ENCODE results near the gene CREBRF. TPM values are rescaled to one million over a fixed set of nuclear protein-coding genes. Genes with fewer than 3 reads are reported as not detected.

CREBRF gene
- total and polyA plus RNA-seq, 9 of the 15 experiments (the other 6 are each of a cell fraction or from before 2014, with no cell fraction given): 1.1 to 4.9 (median 2.9) TPM

DNA sequence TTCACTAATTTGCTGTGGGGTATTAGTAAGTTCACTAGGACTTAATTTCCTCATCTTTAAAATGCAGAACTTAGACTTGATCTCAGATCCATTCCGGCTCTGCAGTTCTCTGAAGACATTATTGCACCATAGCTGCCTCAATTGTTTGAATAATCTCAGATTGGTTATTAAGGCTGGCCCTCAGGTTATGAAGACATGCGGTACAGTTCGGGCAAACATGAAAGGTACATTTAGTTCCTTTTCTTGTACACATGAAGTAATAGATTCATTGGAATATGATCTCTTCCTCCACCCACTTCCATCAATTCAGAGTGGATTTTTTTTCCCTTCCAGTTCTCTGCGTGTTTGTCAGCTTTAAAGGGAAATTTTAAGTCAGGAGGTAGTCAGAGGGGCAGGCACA, 44.6 kb upstream of the CREBRF start:
- ATAC-seq (no peak), DNase-seq (ENCODE audit: extremely low read depth in 1 of 4, low spot score in 3 of 4) (no peak), FAIRE-seq (no peak)
- no TSS peak for BruUV-seq (replicated peaks)
- in situ Hi-C loops (cut with MboI): no loop called here
- Histone ChIP-seq H3K4me1 (replicated peaks in 1 of 2; ENCODE audit: control insufficient read depth in 2 of 2, insufficient read depth in 2 of 2, low read length in 2 of 2) (peaks cover 5 to 12% of the 10 kb centered on the region in 2 experiments; a peak in 3 of 5 replicates), H3K4me2 (ENCODE audit: insufficient read depth, low read length) (no peak overlapping the region), H3K79me2 (ENCODE audit: control insufficient read depth, insufficient read depth, low read length) (peaks cover 89% of the 10 kb centered on the region), H3K36me3 (ENCODE audit: control insufficient read depth, insufficient read depth, low read length) (peaks cover 17% of the 10 kb centered on the region; the same call in 2 of the 3 replicates), H3K9me1 (ENCODE audit: control insufficient read depth, insufficient read depth, low read length) (no peaks in the 10 kb centered on the region), H3K9me3 (replicated peaks; ENCODE audit: control insufficient read depth, insufficient read depth, low read depth, low read length) (no peaks in the 10 kb centered on the region), H2AFZ (ENCODE audit: low read depth, low read length) (no peak overlapping the region), H3K9ac (ENCODE audit: insufficient read depth in 1 of 2, low read depth in 2 of 2, low read length in 2 of 2) (no peak overlapping the region), H3K27ac (ENCODE audit: extremely low read depth, low read depth, low read length) (no peak overlapping the region), H3K27me3 (ENCODE audit: control insufficient read depth in 2 of 2, insufficient read depth in 2 of 2, low read length in 2 of 2) (no peaks in the 10 kb centered on the region), H4K20me1 (replicated peaks; ENCODE audit: control insufficient read depth, insufficient read depth, low read length) (peaks cover 3% of the 10 kb centered on the region; the same call in 1 of the 2 replicates), H3K4me3 (no peak overlapping the region)
- TF ChIP-seq GABPB1 (CRISPR knock-in tag; IDR thresholded peaks at IDR 0.05) (no peak), TAF9B (IDR thresholded peaks at IDR 0.05; ENCODE audit: partially characterized antibody) (no peak), MCM3 (IDR thresholded peaks at IDR 0.05) (no peak), TAF15 (IDR thresholded peaks at IDR 0.05; ENCODE audit: low read depth, low read length) (no peak), ZNF436 (CRISPR knock-in tag; IDR thresholded peaks at IDR 0.05) (no peak), ZNF778 (CRISPR knock-in tag; IDR thresholded peaks at IDR 0.05) (no peak), ZNF740 (CRISPR knock-in tag; IDR thresholded peaks at IDR 0.05) (no peak), ZNF740 (tag; IDR thresholded peaks at IDR 0.05) (no peak), PTBP1 (IDR thresholded peaks at IDR 0.05; ENCODE audit: low read depth, low read length) (no peak), SREBF1 (IDR thresholded peaks at IDR 0.05; ENCODE audit: borderline replicate concordance, low read depth, low read length) (no peak), HIVEP1 (CRISPR knock-in tag; IDR thresholded peaks at IDR 0.05) (no peak), PHB (CRISPR knock-in tag; IDR thresholded peaks at IDR 0.05) (no peak), PRMT5 (CRISPR knock-in tag; IDR thresholded peaks at IDR 0.05) (no peak), PPARD (CRISPR knock-in tag; IDR thresholded peaks at IDR 0.05) (no peak), PRPF4 (IDR thresholded peaks at IDR 0.05; ENCODE audit: insufficient read depth, low read depth, low read length, poor library complexity, severe bottlenecking) (no peak), ZNF57 (CRISPR knock-in tag; IDR thresholded peaks at IDR 0.05) (no peak), TRIM24 (IDR thresholded peaks at IDR 0.05) (no peak)
- TF ChIP-seq, protein P1, sequence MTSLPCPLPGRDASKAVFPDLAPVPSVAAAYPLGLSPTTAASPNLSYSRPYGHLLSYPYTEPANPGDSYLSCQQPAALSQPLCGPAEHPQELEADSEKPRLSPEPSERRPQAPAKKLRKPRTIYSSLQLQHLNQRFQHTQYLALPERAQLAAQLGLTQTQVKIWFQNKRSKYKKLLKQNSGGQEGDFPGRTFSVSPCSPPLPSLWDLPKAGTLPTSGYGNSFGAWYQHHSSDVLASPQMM (CRISPR knock-in tag; IDR thresholded peaks at IDR 0.05): no peak
- WGBS (ENCODE audit: insufficient coverage, low coverage, missing lambda C conversion rate): 96% methylated on average over 4 of the region's 4 CpGs
- intact Hi-C loops (cut with micrococcal nuclease): no loop called here
- POLR2A ChIA-PET: interaction anchor here (0.6 to 1.4 kb wide), 4 partner anchors 9 to 133 kb away, joined by 3 to 4 read pairs (median 3); no protein-coding TSS in a partner anchor
- CTCF ChIA-PET (ENCODE audit: low intra/inter-chr PET ratio): no interaction called here
